Measurements from ENCODE around the gene KCNIP1. TPM values are rescaled to one million over a fixed set of nuclear protein-coding genes. Genes with fewer than 3 reads are reported as not detected.

KCNIP1 gene
- total RNA-seq, 1 experiment from 2014 or later, result not detected

GRCh38 chr5:170748951-170749471 is 245.2 kb downstream of the KCNIP1 start:
- no peak overlapping the region for H3K4me2 ChIP-seq (ENCODE audit: low read length)
- ChIA-PET RAD21 (ENCODE audit: low non-redundant PET in 1 of 2, low total read pairs in 2 of 2, uncharacterized antibody in 2 of 2, unreplicated experiment in 2 of 2) (no interaction called here), CTCF (interaction anchor here (9.5 kb wide), 1 partner anchor 43 kb away, joined by 113 read pairs; no protein-coding TSS in a partner anchor)

More at GRCh38 chr5:170748951-170749471, 245.2 kb downstream of the KCNIP1 start:
- POLR2A ChIA-PET, result no interaction called here
- no peaks in the 10 kb centered on the region for H3K9me2 ChIP-seq (ENCODE audit: insufficient read depth)
- peaks cover 13% of the 10 kb centered on the region; the same call in 1 of the 2 replicates for H3K27me3 ChIP-seq (ENCODE audit: insufficient read depth, low read length)
- intact Hi-C loops (cut with micrococcal nuclease), result loop anchor here (10.0 kb wide), 3 partner anchors 146 to 1156 kb away; no protein-coding TSS in a partner anchor
- DNase-seq (ENCODE audit: low read depth, low spot score), result no peak
- no TSS peak for BruUV-seq (replicated peaks)
- no peaks in the 10 kb centered on the region for H3K9me3 ChIP-seq (ENCODE audit: control insufficient read depth in 1 of 2, insufficient read depth in 1 of 2, low read depth in 1 of 2, low read length in 2 of 2)
- no peak for TF ChIP-seq ZNF274 (IDR thresholded peaks at IDR 0.05; ENCODE audit: low read depth, low read length)
- TF ChIP-seq REST (IDR thresholded peaks at IDR 0.05; ENCODE audit: low read depth), result no peak
- TF ChIP-seq CTCF (IDR thresholded peaks at IDR 0.05 in 2 of 3, conservative IDR thresholded peaks at IDR 0.05 in 1 of 3; ENCODE audit: borderline replicate concordance in 1 of 3, insufficient read depth in 1 of 3, low read depth in 2 of 3, low read length in 2 of 3), result no peak
- no peak for TF ChIP-seq RAD21 (IDR thresholded peaks at IDR 0.05; ENCODE audit: low read depth)
- TF ChIP-seq FOSL1 (IDR thresholded peaks at IDR 0.05; ENCODE audit: low read depth), result no peak
- no peak for TF ChIP-seq ELF1 (IDR thresholded peaks at IDR 0.05; ENCODE audit: borderline replicate concordance, low read depth)
- TF ChIP-seq JUND (IDR thresholded peaks at IDR 0.05), result no peak
- no peak for TF ChIP-seq MAX (IDR thresholded peaks at IDR 0.05)
- no peak for TF ChIP-seq ZFX (IDR thresholded peaks at IDR 0.05)
- H3K36me3 ChIP-seq (ENCODE audit: control insufficient read depth in 1 of 2, insufficient read depth in 2 of 2, low read length in 2 of 2), result no peaks in the 10 kb centered on the region
- H3K4me1 ChIP-seq (ENCODE audit: control insufficient read depth in 1 of 2, insufficient read depth in 2 of 2, low read length in 2 of 2), result peaks cover 0 to 10% of the 10 kb centered on the region in 2 experiments; a peak in 1 of 4 replicates
- no peak overlapping the region for H3K4me3 ChIP-seq (replicated peaks in 1 of 2; ENCODE audit: low read depth in 1 of 2, low read length in 2 of 2)
- H3K79me2 ChIP-seq (ENCODE audit: insufficient read depth, low read length), result no peaks in the 10 kb centered on the region
- H2AFZ ChIP-seq (ENCODE audit: low read depth, low read length, poor library complexity, severe bottlenecking), result no peak overlapping the region
- no peaks in the 10 kb centered on the region for H4K20me1 ChIP-seq (ENCODE audit: insufficient read depth)
- H3K9ac ChIP-seq (ENCODE audit: low read length), result no peak overlapping the region
- ATAC-seq, result no peak
- H3K27ac ChIP-seq (ENCODE audit: low read depth, low read length), result no peak overlapping the region
